Activated T-helper 1 cell treated with Interleukin-2 at 50 U/mL for 16 hours (primary cell): ENCODE measurements around the gene HYI.
"Not testable (repeated sequence)": the region's sequence is repeated elsewhere in the genome, so short reads cannot be mapped to it uniquely, and the experiment has no call there.

Experiments
- DNase-seq: peaks from one replicate; pipeline ENCODE4 v3.0.0-alpha.2; 2020; ENCODE audit warnings: low read depth

The HYI gene

GRCh38 chr1:43453442-43454269 is at the start of gene HYI:
HYI (minus strand) TSS chr1:43453931; CDS start chr1:43453793, 138 bp downstream.
- DNase-seq: peak; percentile 54

GRCh38 chr1:43501806-43502205 is 48.1 kb upstream of the HYI start:
- DNase-seq: not testable (repeated sequence)

- no peak for DNase-seq
Measured at GRCh38 chr1:43499898-43500297, 46.2 kb upstream of the HYI start.

GRCh38 chr1:43495204-43495603 is 41.5 kb upstream of the HYI start:
- no peak for DNase-seq

DNA sequence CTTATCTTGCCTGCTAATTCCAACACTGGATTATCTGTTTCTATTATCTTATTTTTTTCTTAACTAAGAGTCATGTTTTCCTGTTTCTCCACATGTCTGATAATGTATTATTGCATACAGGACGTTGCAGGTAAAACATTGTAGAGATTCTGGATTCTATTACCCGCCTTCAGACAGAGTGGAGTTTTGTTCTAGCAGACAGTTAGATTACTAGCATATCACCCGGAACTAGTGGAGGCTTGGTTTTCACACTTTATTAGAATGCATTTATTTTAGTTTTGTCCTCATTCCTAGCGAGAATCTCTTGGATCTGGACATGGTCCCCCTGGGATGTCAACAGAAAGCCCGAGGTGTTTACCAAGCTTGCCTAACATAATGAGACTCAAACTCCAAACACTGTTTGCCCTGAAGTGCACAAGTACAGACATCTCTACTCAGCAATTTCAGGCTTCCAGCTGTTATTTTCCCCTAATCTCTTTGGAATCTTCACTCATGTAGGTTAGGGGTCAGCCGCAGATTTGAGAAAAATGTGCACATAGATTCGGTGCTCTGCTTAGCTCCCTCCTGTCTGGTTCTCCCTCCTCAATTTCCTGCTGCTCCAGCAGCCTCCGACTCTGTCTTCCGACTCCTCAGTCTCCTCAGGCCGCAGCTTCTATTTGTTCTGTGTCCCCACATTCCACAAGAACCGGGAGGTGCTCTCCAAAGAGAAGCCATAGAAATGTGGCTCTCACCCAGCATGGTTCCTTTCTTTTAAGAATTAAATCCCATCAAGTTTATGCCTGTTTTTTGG is 40.1 kb upstream of the HYI start:
- DNase-seq: no peak

GRCh38 chr1:43492826-43493225 is 39.1 kb upstream of the HYI start:
- no peak for DNase-seq

DNA sequence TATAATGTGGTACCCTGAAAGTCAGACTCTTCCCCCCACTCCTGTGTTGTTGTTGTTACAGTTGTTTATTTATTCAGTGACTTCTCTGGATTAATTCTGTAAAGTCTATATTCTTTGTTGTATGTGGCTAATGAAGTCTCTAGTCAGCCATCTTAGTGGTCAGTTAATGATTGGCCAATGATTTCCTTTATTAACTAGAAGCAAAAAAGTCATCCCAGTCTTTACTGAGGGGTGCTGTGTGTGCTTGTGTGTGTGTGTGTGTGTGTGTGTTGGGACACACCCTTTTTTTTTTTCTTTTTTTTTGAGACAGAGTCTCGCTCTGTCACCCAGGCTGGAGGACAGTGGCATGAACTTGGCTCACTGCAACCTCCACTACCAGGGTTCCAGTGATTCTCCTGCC is 37.3 kb upstream of the HYI start:
- DNase-seq: no peak

- no peak for DNase-seq
Measured at GRCh38 chr1:43488165-43488564, 34.4 kb upstream of the HYI start.

GRCh38 chr1:43484367-43484766 is 30.6 kb upstream of the HYI start:
- DNase-seq: no peak

DNA sequence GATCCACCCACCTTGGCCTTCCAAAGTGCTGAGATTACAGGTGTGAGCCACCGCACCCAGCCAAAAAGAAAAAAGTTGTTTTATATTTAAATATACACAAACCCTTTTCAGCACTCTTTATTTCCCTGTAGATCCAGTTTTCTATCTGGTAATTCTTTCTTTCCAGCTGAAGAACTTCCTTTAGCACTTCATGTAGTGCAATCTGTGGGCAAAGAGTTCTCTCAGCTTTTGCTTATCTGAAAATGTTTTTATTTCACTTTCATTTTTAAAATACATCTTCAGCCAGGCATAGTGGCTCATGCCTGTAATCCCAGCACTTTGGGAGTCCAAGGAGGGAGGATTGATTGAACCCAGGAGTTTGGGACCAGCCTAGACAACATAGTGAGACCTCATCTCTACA is 28.5 kb upstream of the HYI start:
- DNase-seq: no peak

- DNase-seq: no peak
Measured at GRCh38 chr1:43481491-43481890, 27.8 kb upstream of the HYI start.

- DNase-seq: no peak
Measured at GRCh38 chr1:43479414-43479813, 25.7 kb upstream of the HYI start.

GRCh38 chr1:43477716-43478115 is 24.0 kb upstream of the HYI start:
- no peak for DNase-seq

GRCh38 chr1:43475611-43476401 is 22.1 kb upstream of the HYI start:
- DNase-seq: not testable (repeated sequence)

- DNase-seq: no peak
Measured at GRCh38 chr1:43473463-43473862, 19.7 kb upstream of the HYI start.

DNA sequence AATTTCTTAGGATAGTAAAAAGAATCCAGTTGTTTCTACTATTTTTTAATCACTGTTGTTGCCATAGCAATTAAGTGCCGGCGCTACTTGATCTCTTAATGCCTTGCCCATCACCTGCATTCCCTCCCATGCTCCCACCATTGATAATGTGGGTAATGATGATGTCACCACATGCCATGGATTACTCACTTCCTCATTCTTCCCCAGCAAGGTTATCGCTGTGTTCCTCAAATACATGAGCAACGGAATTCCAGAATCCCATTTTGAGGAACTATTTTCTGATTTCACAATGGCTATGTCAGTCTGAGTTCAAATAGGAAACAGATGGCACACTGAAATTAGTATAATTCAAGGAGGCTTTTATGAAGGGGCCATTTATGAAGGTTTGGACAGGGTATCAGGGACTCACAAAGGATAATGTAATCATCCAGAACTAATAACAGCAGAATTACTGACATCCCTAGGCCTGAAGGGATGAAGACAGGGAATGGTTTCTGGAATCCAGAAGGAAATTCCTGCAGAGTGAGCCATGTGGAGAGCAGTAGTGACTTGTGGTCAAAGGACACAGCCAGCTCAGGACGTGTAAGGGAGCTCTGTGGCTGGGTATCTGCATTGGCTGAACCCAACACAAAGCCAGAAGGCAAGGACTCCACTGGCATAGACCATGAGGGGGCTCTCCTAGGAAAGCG is 18.9 kb upstream of the HYI start:
- DNase-seq: not testable (repeated sequence)

GRCh38 chr1:43472087-43472462 is 18.3 kb upstream of the HYI start:
- no peak for DNase-seq

DNA sequence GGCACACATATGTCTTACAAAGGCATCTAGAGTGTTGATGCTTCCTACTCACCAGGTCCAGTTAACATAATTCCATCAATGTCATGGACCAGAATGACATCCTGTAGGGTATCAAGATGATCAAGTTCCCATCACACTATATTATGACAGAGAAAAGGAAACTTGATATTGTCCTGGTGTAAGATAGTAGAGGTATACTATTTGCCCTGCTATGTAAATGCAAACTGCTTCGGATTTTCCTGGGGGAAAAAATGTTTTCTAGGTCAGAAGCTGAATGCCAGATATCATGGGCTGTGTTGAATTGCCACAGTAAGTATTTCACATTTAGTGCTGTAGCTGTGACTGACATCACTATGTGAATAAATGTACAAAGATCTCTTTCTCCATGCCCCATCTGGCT is 16.2 kb upstream of the HYI start:
- DNase-seq: no peak

DNA sequence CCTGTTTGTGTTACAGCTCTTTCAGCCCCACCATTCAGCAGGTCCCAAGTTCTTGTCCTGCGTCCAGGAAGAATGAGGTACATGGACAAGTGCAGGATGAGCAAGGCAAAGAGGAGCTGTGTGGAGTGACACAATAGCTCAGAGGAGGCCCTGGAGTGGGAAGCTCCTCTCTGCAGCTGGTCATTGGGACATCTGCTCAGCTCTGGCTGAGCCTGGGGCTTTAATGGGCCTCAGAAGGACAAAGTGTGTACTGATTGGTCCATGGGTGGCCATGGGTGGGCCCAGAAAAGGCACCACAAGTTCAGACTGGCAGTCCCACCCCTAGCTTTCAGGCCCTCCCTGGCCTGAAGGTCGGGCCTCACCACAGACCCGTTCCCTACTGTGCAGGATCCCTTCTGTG is 14.7 kb upstream of the HYI start:
- no peak for DNase-seq

DNA sequence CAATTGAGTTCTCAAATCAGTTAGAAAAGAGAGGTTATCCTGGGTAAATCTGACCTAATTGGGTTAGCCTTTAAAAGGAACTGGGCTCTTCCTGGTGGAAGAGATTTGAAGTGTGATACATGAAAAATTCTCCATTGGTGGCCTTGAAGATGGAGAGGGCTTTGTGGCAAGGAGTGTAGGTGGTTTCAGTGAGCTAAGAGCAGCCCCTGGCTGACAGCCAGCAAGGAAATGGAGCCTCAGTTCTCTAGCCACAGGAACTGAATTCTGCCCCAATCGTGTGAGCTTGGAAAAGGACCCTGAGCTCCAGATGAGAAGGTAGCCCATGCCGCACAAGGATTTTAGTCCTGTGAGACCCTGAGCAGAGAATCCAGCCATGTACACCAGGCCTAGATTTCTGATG is 12.7 kb upstream of the HYI start:
- no peak for DNase-seq

DNA sequence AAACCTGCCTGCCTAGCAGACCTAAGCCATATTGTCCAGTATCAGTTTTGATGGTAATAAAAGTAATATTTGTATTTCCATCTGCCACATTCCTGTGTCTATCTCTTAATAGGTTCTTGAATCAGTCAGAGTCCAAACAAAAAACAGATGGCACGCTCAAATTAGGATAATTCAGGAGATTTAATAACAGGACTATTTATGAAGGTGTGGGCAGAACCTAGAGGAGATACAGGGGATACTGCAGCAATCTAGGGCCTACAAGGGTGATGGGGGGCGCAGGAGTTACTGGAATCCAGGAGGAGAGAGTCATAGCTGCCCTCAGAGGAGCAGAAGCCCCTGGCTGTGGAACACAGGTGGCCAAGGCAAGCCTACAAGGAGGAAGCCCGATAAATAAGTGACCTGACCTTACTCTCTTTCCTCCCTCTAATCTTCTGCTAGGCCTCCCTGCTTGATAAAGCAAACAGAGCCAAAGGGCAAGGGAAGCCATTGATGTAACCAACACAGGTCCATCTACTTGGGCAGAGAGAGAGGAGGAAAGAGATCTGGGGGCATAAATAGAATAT is 11.9 kb upstream of the HYI start:
- DNase-seq: no peak
